Choroid plexus epithelial cell (primary cell): ENCODE measurements around the gene FAM199X.

Experiments
- DNase-seq: peaks from one replicate; pipeline ENCODE4 v3.0.0-alpha.2; 2010; ENCODE audit warnings: low read depth
- H3K4me3 ChIP-seq: 2 replicates; pipeline ENCODE4 v1.5.1; 2011; ENCODE audit warnings: low read depth, mild to moderate bottlenecking, control low read depth, low read length, moderate library complexity
- CTCF ChIP-seq: conservative IDR thresholded peaks from 2 replicates; pipeline ENCODE4 v1.5.1; 2011; ENCODE audit warnings: low read depth, mild to moderate bottlenecking, control low read depth, inconsistent platforms, low read length, moderate library complexity

The FAM199X gene

GRCh38 chrX:104165894-104166734 lies at the start of gene FAM199X:
Gene FAM199X, plus strand, starts transcription at chrX:104166453. Its CDS starts 333 bp downstream, at chrX:104166786.
- DNase-seq, result peak; percentile 88
- peak; percentile 49 for TF ChIP-seq CTCF
- H3K4me3 ChIP-seq, result peak within 1 kb of the TSS; percentile 79

DNA sequence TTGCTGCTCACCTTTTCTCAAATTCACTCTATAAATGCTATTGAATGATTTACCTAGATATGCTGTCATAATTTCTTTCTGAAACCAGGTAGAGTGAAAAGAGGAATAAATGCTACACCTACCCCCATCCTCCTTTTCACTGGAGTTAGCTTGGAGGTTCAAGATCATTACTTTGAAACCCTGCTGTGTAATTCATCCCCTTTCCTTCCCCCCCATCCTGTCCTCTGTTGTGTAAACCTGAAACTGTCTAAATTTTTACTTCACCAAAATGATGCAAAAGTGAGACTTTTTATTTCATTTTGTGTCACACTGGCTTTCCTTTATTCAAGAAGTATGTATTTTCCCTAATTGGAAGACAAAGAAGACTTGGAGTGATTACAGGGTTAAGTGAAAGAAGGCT lies 48.5 kb upstream of the FAM199X start:
- DNase-seq, result no peak
- TF ChIP-seq CTCF, result no peak
- no peak overlapping the region for H3K4me3 ChIP-seq

- no peak for TF ChIP-seq CTCF
- DNase-seq, result peak; percentile 9
- no peak overlapping the region for H3K4me3 ChIP-seq
Measured at GRCh38 chrX:104118765-104119164, 47.5 kb upstream of the FAM199X start.

DNA sequence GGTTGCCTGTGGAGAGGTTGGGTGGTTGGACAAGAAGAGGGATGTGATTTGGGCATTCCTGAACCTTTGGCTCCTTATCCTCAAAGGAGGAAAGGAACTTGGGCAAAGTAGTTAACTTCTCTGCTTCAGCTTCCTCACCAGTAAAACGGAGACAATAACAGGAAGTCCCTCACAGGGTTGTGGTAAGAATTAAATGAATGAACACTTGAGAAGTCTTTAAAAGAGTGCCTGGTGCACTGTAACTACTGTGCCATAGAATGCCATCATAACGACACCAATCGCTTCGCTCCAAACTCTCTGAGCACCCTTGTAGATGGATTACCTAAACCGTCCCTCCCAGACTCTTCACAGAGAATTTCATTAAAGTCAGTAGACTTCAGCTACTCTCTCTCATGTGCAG lies 43.4 kb upstream of the FAM199X start:
- H3K4me3 ChIP-seq, result no peak overlapping the region
- DNase-seq, result no peak
- TF ChIP-seq CTCF, result no peak

DNA sequence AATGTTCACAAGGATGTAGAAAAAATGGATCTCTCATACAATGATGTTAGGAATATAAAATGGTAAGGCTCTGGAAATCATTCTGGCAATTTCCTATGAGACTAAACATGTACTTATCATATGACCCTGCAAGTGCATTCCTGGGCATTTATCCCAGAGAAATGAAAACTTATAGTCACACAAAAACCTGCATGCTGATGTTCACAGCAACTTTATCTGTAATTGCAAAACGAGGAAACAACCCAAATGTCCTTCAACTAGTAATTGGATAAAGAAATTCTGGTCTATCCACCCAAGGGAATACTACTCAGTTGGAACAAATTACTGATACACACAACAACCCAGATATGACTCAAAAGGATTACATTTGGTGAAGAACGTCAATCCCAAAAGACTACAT lies 39.4 kb upstream of the FAM199X start:
- TF ChIP-seq CTCF, result no peak
- no peak overlapping the region for H3K4me3 ChIP-seq
- no peak for DNase-seq

DNA sequence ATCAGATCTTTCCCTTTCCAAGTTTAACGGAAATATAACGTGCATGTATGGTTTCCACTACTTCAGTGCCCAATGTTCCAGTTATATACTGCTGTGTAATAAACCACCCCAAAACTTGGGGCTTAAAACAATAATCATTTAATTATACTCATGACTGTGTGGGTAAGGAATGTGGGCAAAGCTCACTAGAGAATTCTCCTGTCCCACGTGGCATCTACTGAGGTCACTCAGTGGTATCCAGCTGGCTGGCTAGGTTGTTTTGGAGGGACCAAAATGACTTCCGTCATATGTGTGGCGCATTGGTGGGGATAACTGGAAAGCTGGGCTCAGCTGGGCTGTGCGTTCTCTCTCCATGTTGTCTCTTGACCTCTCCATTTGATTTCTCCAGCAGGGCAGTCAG lies 35.4 kb upstream of the FAM199X start:
- H3K4me3 ChIP-seq, result no peak overlapping the region
- no peak for DNase-seq
- no peak for TF ChIP-seq CTCF

GRCh38 chrX:104134583-104135261 lies 31.5 kb upstream of the FAM199X start:
- TF ChIP-seq CTCF, result no peak
- no peak overlapping the region for H3K4me3 ChIP-seq
- no peak for DNase-seq
